ENCODE data around the gene TAAR5. TPM values are rescaled to one million over a fixed set of nuclear protein-coding genes. Genes with fewer than 3 reads are reported as not detected.
"Not testable (repeated sequence)": the region's sequence is repeated elsewhere in the genome, so short reads cannot be mapped to it uniquely, and the experiment has no call there.

Gene TAAR5
- total and polyA plus RNA-seq, 2 of the 8 experiments (the other 6 are each of a cell fraction or from before 2014, with no cell fraction given): not detected

DNA sequence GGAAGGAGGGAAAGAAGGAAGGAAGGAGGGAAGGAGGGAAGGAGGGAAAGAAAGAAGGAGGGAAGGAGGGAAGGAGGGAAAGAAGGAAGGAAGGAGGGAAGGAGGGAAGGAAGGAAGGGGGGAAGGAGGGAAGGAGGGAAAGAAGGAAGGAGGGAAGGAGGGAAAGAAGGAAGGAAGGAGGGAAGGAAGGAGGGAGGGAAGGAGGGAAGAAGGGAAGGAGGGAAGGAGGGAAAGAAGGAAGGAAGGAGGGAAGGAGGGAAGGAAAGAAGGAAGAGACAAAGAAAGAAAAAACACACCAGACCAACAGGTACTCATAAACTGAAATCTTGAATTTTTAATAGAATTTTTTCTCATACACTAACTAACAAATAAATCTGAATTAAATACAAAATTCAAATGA, 11.4 kb upstream of the TAAR5 start:
- POLR2A ChIA-PET (ENCODE audit: partially characterized antibody); H4K91ac ChIP-seq (replicated peaks; ENCODE audit: insufficient read length, low read length); H3K23ac ChIP-seq (ENCODE audit: insufficient read length); H3K4me2 ChIP-seq (ENCODE audit: insufficient read depth in 1 of 2, low read depth in 2 of 2, low read length in 2 of 2); H4K20me1 ChIP-seq (replicated peaks in 1 of 2; ENCODE audit: control insufficient read depth in 1 of 2, insufficient read depth in 2 of 2, low read length in 2 of 2); H2BK120ac ChIP-seq (replicated peaks; ENCODE audit: low read depth, low read length); H4K5ac ChIP-seq (ENCODE audit: insufficient read length, low read depth, low read length); H2AFZ ChIP-seq (ENCODE audit: low read length); H3K4ac ChIP-seq (replicated peaks; ENCODE audit: insufficient read length, low read depth, low read length); H3K36me3 ChIP-seq (ENCODE audit: control insufficient read depth in 2 of 4, insufficient read depth in 4 of 4, low read length in 3 of 4); H3K27ac ChIP-seq (ENCODE audit: low read depth, low read length); FAIRE-seq; H3K56ac ChIP-seq (replicated peaks; ENCODE audit: insufficient read length, low read depth, low read length); H3K27me3 ChIP-seq (replicated peaks in 1 of 4; ENCODE audit: control insufficient read depth in 3 of 4, extremely low read depth in 1 of 4, insufficient read depth in 3 of 4, low read length in 3 of 4); H3K18ac ChIP-seq (ENCODE audit: extremely low read depth, low read length); H2AK5ac ChIP-seq (ENCODE audit: low read depth, low read length); H3K14ac ChIP-seq (ENCODE audit: insufficient read length); H2BK12ac ChIP-seq (ENCODE audit: low read depth, low read length); H3K9me3 ChIP-seq (ENCODE audit: insufficient read depth in 2 of 2, low read depth in 1 of 2, low read length in 1 of 2); H3K4me1 ChIP-seq (replicated peaks in 1 of 4; ENCODE audit: control insufficient read depth in 3 of 4, insufficient read depth in 4 of 4, low read length in 3 of 4); H3K9ac ChIP-seq (replicated peaks in 1 of 4; ENCODE audit: extremely low read depth in 1 of 4, low read depth in 3 of 4, low read length in 3 of 4); DNase-seq (ENCODE audit: low read depth in 1 of 2, low spot score in 2 of 2); H3K79me2 ChIP-seq (ENCODE audit: control insufficient read depth in 1 of 2, insufficient read depth in 2 of 2, low read length in 2 of 2); H3K79me1 ChIP-seq (ENCODE audit: low read depth, low read length); H3K4me3 ChIP-seq (ENCODE audit: extremely low read depth in 1 of 4, insufficient read depth in 2 of 4, low read depth in 3 of 4, low read length in 4 of 4); H4K8ac ChIP-seq (ENCODE audit: extremely low read depth, insufficient read depth, low read length); H2BK5ac ChIP-seq (ENCODE audit: low read depth, low read length); H3K23me2 ChIP-seq (ENCODE audit: low read depth, low read length); H2BK20ac ChIP-seq (ENCODE audit: low read length); H2BK15ac ChIP-seq (ENCODE audit: low read length): not testable (repeated sequence)
- CTCF ChIA-PET (ENCODE audit: partially characterized antibody): interaction anchor here (1.0 to 2.8 kb wide), 4 partner anchors 9 to 162 kb away, joined by 3 to 15 read pairs (median 4); no protein-coding TSS in a partner anchor
